GM19438 (cell line): ENCODE measurements around the gene FOXI1.
"Not testable (repeated sequence)": the region's sequence is repeated elsewhere in the genome, so short reads cannot be mapped to it uniquely, and the experiment has no call there.

Source experiments
- ATAC-seq: cut with Tn5 transposase; IDR thresholded peaks from one replicate; pipeline ENCODE4 v1.9.1; 2021; ENCODE audit warnings: low read depth; ENCODE audit not compliant: unreplicated experiment

FOXI1 gene

GRCh38 chr5:170117736-170118135 is 12.0 kb downstream of the FOXI1 start:
- no peak for ATAC-seq

GRCh38 chr5:170120576-170120975 is 14.9 kb downstream of the FOXI1 start:
- no peak for ATAC-seq

GRCh38 chr5:170121321-170121720 is 15.6 kb downstream of the FOXI1 start:
- ATAC-seq = no peak

GRCh38 chr5:170126061-170126460 is 20.4 kb downstream of the FOXI1 start:
- ATAC-seq = no peak

- ATAC-seq = no peak
Measured at GRCh38 chr5:170126626-170127025, 20.9 kb downstream of the FOXI1 start.

- ATAC-seq = no peak
Measured at GRCh38 chr5:170131235-170131634, 25.5 kb downstream of the FOXI1 start.

- ATAC-seq = no peak
Measured at GRCh38 chr5:170132269-170132975, 26.7 kb downstream of the FOXI1 start.

- no peak for ATAC-seq
Measured at GRCh38 chr5:170132976-170133448, 27.3 kb downstream of the FOXI1 start.

GRCh38 chr5:170135796-170136490 is 30.2 kb downstream of the FOXI1 start:
- ATAC-seq = no peak

GRCh38 chr5:170136506-170136905 is 30.8 kb downstream of the FOXI1 start:
- ATAC-seq = no peak

- ATAC-seq = no peak
Measured at GRCh38 chr5:170137694-170138214, 32.1 kb downstream of the FOXI1 start.

GRCh38 chr5:170138273-170138672 is 32.6 kb downstream of the FOXI1 start:
- ATAC-seq = no peak

- ATAC-seq = no peak
Measured at GRCh38 chr5:170139786-170140335, 34.2 kb downstream of the FOXI1 start.

- ATAC-seq = not testable (repeated sequence)
Measured at GRCh38 chr5:170141196-170141595, 35.5 kb downstream of the FOXI1 start.

- no peak for ATAC-seq
Measured at GRCh38 chr5:170141636-170142035, 35.9 kb downstream of the FOXI1 start.

GRCh38 chr5:170142196-170142595 is 36.5 kb downstream of the FOXI1 start:
- no peak for ATAC-seq

GRCh38 chr5:170143091-170143490 is 37.4 kb downstream of the FOXI1 start:
- no peak for ATAC-seq

- no peak for ATAC-seq
Measured at GRCh38 chr5:170143710-170144109, 38.0 kb downstream of the FOXI1 start.

- ATAC-seq = no peak
Measured at GRCh38 chr5:170144286-170145023, 38.8 kb downstream of the FOXI1 start.

GRCh38 chr5:170145462-170145861 is 39.8 kb downstream of the FOXI1 start:
- ATAC-seq = no peak
